SK-N-MC (cell line): Measurements from ENCODE around the gene SERPINE2.

Source experiments
- DNase-seq: peaks from one replicate; pipeline ENCODE4 v3.0.0-alpha.2; 2011; ENCODE audit warnings: low read depth, low spot score
- H3K27ac ChIP-seq: fragments of 200-600 bp; sonication (generic); 2 replicates; pipeline ENCODE4 v1.5.1; 2016; ENCODE audit warnings: mixed run types
- H3K36me3 ChIP-seq: fragments of 200-600 bp; sonication (generic); 2 replicates; pipeline ENCODE4 v1.6.1; 2017; ENCODE audit warnings: antibody characterized with exemption, low read length, mixed read lengths; ENCODE audit not compliant: insufficient read depth
- H3K4me3 ChIP-seq: fragments of 200-600 bp; sonication (generic); 2 replicates; pipeline ENCODE4 v1.5.1; 2016
- H3K9ac ChIP-seq: fragments of 200-600 bp; sonication (generic); 2 replicates; pipeline ENCODE4 v1.8.0; 2017; ENCODE audit warnings: mixed run types, mixed read lengths; ENCODE audit not compliant: insufficient read length
- H3K9me3 ChIP-seq: fragments of 200-600 bp; sonication (generic); 2 replicates; pipeline ENCODE4 v1.6.1; 2017; ENCODE audit warnings: low read depth, mild to moderate bottlenecking, antibody characterized with exemption, low read length, moderate library complexity, mixed read lengths
- EZH2 ChIP-seq: fragments of 200-600 bp; sonication (generic); IDR thresholded peaks from one replicate; pipeline ENCODE4 v1.6.1; 2017; ENCODE audit warnings: antibody characterized with exemption
- FOXP2 ChIP-seq: optimal IDR thresholded peaks from 2 replicates; pipeline ENCODE3; 2011; ENCODE audit warnings: mild to moderate bottlenecking, moderate library complexity; ENCODE audit not compliant: insufficient read depth; ENCODE audit errors: extremely low read length, control extremely low read depth
- POLR2AphosphoS5 ChIP-seq: IDR thresholded peaks from 2 replicates; pipeline ENCODE4 v1.6.1; 2012; ENCODE audit warnings: mild to moderate bottlenecking, low read depth, low read length, borderline replicate concordance

Gene SERPINE2

DNA sequence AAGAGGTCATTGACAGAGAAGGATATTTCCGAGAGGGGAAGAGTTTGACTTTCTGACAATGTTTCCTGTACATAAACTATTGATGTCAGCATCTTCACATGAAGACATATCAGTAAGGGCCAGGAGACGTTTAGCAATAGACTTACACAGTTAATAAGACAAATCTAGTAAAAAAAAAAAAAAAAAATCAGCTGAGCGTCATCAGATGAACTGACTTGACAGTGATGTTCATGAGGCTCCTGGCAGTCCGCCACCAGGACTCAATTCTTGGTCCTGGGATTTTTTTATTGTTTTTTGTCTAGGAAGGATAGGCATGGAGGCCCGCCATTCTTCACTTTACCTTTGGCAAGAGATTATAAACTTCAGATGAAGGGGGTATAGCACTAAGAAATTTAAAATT, 67.4 kb downstream of the SERPINE2 start:
- Histone ChIP-seq H3K9me3 (no peaks in the 10 kb centered on the region), H3K36me3 (peaks cover 17% of the 10 kb centered on the region), H3K4me3 (no peak overlapping the region), H3K9ac (no peak overlapping the region), H3K27ac (no peak overlapping the region)
- TF ChIP-seq POLR2AphosphoS5, result no peak
- no peak for TF ChIP-seq FOXP2
- no peak for TF ChIP-seq EZH2
- DNase-seq, result no peak

DNA sequence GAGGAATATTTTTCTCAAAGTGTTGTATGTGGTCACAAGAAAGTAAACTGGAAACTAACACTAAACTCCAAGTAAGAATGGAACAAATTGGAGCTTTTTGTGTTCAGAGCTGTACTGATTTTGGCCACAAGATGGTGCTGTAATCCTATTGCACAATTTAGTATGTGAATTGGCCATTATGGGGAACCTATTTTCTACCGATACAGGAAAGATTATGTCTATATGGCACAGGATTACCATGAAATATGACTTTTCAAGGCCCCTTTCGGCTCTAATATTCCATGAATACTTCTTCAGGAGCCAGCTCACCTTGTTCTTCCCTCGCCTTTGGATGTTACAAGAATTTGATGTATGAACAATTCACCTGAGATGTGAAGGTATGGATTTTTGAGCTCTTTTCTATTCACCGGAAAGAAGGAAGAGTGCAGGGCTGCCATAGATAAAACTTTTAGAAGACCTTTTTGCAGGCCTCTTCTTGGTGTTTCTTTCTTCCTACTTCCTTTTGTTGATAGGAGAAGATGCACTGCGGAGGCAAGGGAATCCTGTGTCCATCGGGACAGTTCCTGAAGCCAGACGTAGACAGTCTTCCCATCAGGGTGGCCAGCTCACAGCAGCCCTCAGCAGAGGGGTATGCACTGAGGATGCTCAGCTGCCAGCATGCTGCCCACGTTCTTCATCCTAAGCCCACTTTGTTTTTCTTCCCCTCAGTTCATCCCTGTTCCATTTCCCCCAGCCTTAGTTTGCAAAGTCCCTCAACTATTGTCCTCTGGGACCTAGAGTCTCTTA, 68.5 kb downstream of the SERPINE2 start:
- no peak overlapping the region for H3K9ac ChIP-seq
- TF ChIP-seq POLR2AphosphoS5 (no peak), EZH2 (no peak), FOXP2 (no peak)
- no peaks in the 10 kb centered on the region for H3K9me3 ChIP-seq
- peaks cover 28% of the 10 kb centered on the region for H3K36me3 ChIP-seq
- DNase-seq, result peak; percentile 84
- no peak overlapping the region for H3K4me3 ChIP-seq
- no peak overlapping the region for H3K27ac ChIP-seq

DNA sequence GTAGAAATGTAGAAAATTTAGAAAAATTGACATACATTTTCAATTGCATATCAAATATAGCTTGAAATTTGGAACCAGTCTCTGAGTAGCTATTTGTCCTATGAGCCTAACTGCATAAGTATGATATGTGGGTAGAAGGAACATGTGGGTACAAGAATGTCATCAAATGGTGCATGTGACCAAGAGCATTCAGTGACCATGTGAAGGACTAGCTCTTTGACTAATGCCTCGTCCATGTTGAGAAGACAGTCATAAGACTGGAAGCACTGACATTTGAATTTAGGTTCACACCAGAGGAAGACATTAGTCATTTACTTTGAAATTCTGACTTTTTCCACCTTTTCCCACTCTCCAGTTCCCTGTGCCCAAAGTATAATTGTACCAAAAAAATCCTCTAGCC, 69.2 kb downstream of the SERPINE2 start:
- H3K27ac ChIP-seq, result peak overlapping the region; percentile 49; the same call in 1 of the 2 replicates
- DNase-seq, result no peak
- H3K9ac ChIP-seq, result no peak overlapping the region
- H3K9me3 ChIP-seq, result no peaks in the 10 kb centered on the region
- peaks cover 34% of the 10 kb centered on the region for H3K36me3 ChIP-seq
- TF ChIP-seq POLR2AphosphoS5 (no peak), FOXP2 (no peak), EZH2 (no peak)
- H3K4me3 ChIP-seq, result no peak overlapping the region

DNA sequence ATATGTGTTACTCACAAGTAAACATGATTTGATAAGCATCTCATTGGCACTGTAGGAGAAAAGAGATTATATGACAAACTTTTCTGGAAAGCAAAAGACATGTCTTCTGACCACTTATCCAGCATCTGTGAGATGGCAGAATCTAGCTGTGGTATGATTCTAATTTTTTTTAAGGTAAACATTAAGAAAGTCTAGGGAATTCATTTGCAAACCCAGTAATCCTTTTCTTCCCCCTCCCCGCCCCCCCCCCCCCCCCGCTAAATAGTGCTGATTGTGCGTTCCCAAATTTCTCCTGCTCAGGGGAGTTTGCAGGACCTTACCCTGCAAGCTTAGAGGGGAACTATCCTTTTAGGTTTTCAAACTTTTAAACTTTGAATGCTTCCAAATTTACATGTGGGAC, 69.8 kb downstream of the SERPINE2 start:
- peak overlapping the region; percentile 49; the same call in 1 of the 2 replicates for H3K27ac ChIP-seq
- H3K36me3 ChIP-seq, result peaks cover 40% of the 10 kb centered on the region
- DNase-seq, result no peak
- H3K9ac ChIP-seq, result no peak overlapping the region
- H3K4me3 ChIP-seq, result no peak overlapping the region
- no peaks in the 10 kb centered on the region for H3K9me3 ChIP-seq
- TF ChIP-seq EZH2 (no peak), POLR2AphosphoS5 (no peak), FOXP2 (no peak)

GRCh38 chr2:223967981-223968380, 71.1 kb downstream of the SERPINE2 start:
- peak overlapping the region; percentile 7; the same call in 1 of the 2 replicates for H3K27ac ChIP-seq
- no peak for TF ChIP-seq FOXP2
- TF ChIP-seq EZH2, result no peak
- TF ChIP-seq POLR2AphosphoS5, result no peak
- H3K9me3 ChIP-seq, result no peaks in the 10 kb centered on the region
- H3K4me3 ChIP-seq, result no peak overlapping the region
- H3K9ac ChIP-seq, result no peak overlapping the region
- no peak for DNase-seq
- H3K36me3 ChIP-seq, result peaks cover 46% of the 10 kb centered on the region

- H3K4me3 ChIP-seq, result peak overlapping the region; percentile 95
- peak overlapping the region; percentile 95 for H3K9ac ChIP-seq
- no peak overlapping the region for H3K27ac ChIP-seq
- peaks cover 47% of the 10 kb centered on the region for H3K36me3 ChIP-seq
- no peaks in the 10 kb centered on the region for H3K9me3 ChIP-seq
- no peak for TF ChIP-seq FOXP2
- no peak for DNase-seq
These were observed 79.4 kb downstream of the SERPINE2 start for GRCh38 chr2:223959688-223960087.

GRCh38 chr2:223957092-223957851, 81.8 kb downstream of the SERPINE2 start, which contains the start of gene MRPL44:
TSS of gene MRPL44 (plus strand) at chr2:223957463. CDS start at chr2:223957473, 10 bp downstream.
- no peaks in the 10 kb centered on the region for H3K9me3 ChIP-seq
- peak; percentile 84 for DNase-seq
- H3K9ac ChIP-seq, result peak within 1 kb of the TSS; percentile 95
- 0 out of 2 replicates have a peak within 1 kb of the TSS, but pooled peaks have one; percentile 63 for H3K27ac ChIP-seq
- H3K36me3 ChIP-seq, result peaks cover 36% of the 10 kb centered on the region
- TF ChIP-seq POLR2AphosphoS5 (peak; percentile 88), EZH2 (no peak), FOXP2 (no peak)
- peak within 1 kb of the TSS; percentile 95 for H3K4me3 ChIP-seq

DNA sequence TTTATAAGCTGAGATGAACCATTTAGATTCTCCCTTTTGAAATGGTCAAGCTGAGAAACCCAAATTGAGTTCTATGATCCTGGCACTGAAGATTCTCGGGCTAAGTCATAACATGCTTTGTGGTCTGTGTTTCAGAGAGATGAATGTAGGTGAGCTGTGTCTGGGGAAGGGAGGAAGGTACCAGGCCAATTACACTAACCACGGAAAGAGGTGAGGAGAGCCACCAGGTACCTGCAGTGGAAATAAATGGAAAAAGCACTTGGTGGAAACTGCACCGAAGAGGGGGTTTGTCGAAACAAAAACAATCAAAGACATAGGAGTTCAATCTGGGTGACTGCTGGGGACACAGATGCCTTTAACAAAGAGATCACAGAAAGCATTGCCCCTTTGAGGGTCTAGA, 82.8 kb downstream of the SERPINE2 start:
- H3K4me3 ChIP-seq, result no peak overlapping the region; the same call in 1 of the 2 replicates

More for the DNA sequence above, 82.8 kb downstream of the SERPINE2 start:
- no peak for DNase-seq
- Histone ChIP-seq H3K9ac (peak overlapping the region; percentile 95), H3K36me3 (peaks cover 26% of the 10 kb centered on the region), H3K27ac (no peak overlapping the region), H3K9me3 (no peaks in the 10 kb centered on the region)
- no peak for TF ChIP-seq POLR2AphosphoS5
- TF ChIP-seq EZH2, result no peak
- no peak for TF ChIP-seq FOXP2
